GM10248 (cell line): ENCODE results near the gene CDK5.

Source experiments
- CTCF ChIA-PET: fragments of 300-600 bp; sonication (Branson Sonifier 250); formaldehyde crosslinking; extraction: SDS; loops from one replicate; lab custom pipeline; 2021; ENCODE audit warnings: antibody characterized with exemption; lab: Yijun Ruan, JAX
- POLR2A ChIA-PET: fragments of 350-650 bp; sonication (Branson Sonifier 250); formaldehyde crosslinking; extraction: SDS; loops from one replicate; lab custom pipeline; 2020; ENCODE audit warnings: antibody characterized with exemption; lab: Yijun Ruan, JAX
- DNase-seq: peaks from one replicate; pipeline ENCODE4 v3.0.0; 2012; ENCODE audit errors: extremely low spot score
- CTCF ChIP-seq: IDR thresholded peaks from 2 replicates; pipeline ENCODE4 v1.5.1; 2012; ENCODE audit warnings: mild to moderate bottlenecking, low read depth; ENCODE audit errors: extremely low read depth, missing control alignments, control extremely low read depth

CDK5 gene

GRCh38 chr7:151017953-151018420 lies 39.7 kb downstream of the CDK5 start:
- ChIA-PET CTCF (interaction anchor here (0.7 to 7.9 kb wide), 31 partner anchors 9 to 613 kb away, joined by 3 to 84 read pairs (median 4); partner anchors contain the start of genes ABCB8, NOS3 and TMUB1), POLR2A (interaction anchor here (0.5 kb wide), 1 partner anchor 19 kb away, joined by 3 read pairs; no protein-coding TSS in a partner anchor)
- peak; percentile 83 for DNase-seq
- TF ChIP-seq CTCF, result peak; percentile 95

DNA sequence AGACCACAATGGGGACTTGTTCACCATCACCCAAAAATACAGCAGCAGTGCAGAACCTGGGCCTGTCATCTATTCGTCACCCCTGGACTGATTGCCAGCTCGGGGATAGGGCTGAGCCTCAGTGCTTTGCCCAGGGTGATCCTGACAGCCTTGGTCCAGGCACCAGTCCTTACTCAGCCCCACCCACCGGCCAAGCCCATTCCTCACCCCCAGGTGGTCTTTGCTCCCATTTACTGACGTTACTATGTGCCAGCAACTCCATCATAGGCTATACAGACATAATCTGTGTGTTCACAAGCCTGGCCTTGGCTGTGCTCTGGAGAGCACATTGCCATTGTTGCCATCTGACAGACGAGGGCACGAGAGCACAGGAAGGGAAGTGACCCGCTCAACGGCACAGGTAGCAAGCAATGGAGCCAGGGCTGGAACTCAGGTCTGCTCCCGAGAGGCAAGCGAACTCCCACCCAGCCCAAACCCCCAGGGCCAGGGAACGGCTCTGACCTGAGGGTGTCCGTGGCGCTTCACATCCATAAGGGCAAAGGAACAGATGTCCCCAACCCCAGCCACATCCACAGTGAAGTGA lies 40.2 kb downstream of the CDK5 start:
- POLR2A ChIA-PET, result no interaction called here

GRCh38 chr7:151016942-151017341 lies 40.8 kb downstream of the CDK5 start:
- ChIA-PET CTCF (interaction anchor here (0.9 to 7.9 kb wide), 9 partner anchors 8 to 91 kb away, joined by 3 to 84 read pairs (median 11); partner anchors contain the start of gene NOS3), POLR2A (no interaction called here)
- no peak for TF ChIP-seq CTCF
- no peak for DNase-seq

More for the DNA sequence above, 40.2 kb downstream of the CDK5 start:
- CTCF ChIA-PET, result interaction anchor here (0.9 to 7.9 kb wide), 18 partner anchors 8 to 614 kb away, joined by 3 to 84 read pairs (median 6); partner anchors contain the start of genes ABCB8 and NOS3
- TF ChIP-seq CTCF, result no peak
- DNase-seq, result no peak

DNA sequence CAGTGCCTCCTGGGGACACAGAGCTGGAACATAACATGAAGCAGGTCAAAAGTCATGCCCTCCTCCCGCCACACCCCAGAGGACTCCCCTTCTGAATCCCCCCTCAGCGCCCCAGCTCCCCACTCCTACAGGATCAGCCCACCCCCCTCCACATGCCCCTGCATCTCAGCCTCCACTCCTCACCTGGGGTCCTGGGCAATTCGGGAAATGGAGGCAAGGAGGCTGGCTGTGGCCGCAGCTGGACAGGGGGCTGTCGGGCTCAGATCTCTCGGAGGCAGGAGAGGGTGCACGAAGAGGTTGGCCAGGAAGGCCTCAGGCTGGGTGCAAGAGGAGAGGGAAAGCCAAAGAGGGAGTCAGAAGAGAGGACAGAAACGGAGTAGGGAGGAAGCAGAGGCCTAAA lies 41.2 kb downstream of the CDK5 start:
- ChIA-PET POLR2A (no interaction called here), CTCF (interaction anchor here (0.9 to 7.9 kb wide), 6 partner anchors 8 to 78 kb away, joined by 3 to 84 read pairs (median 14); no protein-coding TSS in a partner anchor)
- TF ChIP-seq CTCF, result no peak
- no peak for DNase-seq

GRCh38 chr7:151015967-151016366 lies 41.7 kb downstream of the CDK5 start:
- CTCF ChIA-PET, result interaction anchor here (7.9 kb wide), 1 partner anchor 7 kb away, joined by 84 read pairs; no protein-coding TSS in a partner anchor
- POLR2A ChIA-PET, result no interaction called here

GRCh38 chr7:151014950-151015349 lies 42.7 kb downstream of the CDK5 start:
- POLR2A ChIA-PET, result no interaction called here
- no peak for TF ChIP-seq CTCF
- CTCF ChIA-PET, result interaction anchor here (0.8 to 1.5 kb wide), 5 partner anchors 13 to 109 kb away, joined by 3 to 5 read pairs (median 3); partner anchors contain the start of gene ABCB8
- DNase-seq, result no peak

More at GRCh38 chr7:151015967-151016366, 41.7 kb downstream of the CDK5 start:
- no peak for DNase-seq
- no peak for TF ChIP-seq CTCF
